Peyer's patch (tissue), 4 donors: ENCODE results near the gene CUL5. TPM values are rescaled to one million over a fixed set of nuclear protein-coding genes. Genes with fewer than 3 reads are reported as not detected.

Experiments used
- DNase-seq, 3 donors: peaks; one replicate each; pipeline ENCODE4 v3.0.0-alpha.2; 2017 to 2019
- H3K27ac ChIP-seq, 4 donors: fragments of 200-600 bp; sonication (generic); one replicate each; pipeline ENCODE4 v1.5.1; 2016 to 2019
- H3K27me3 ChIP-seq, 2 donors: fragments of 200-600 bp; sonication (generic); one replicate each; pipeline ENCODE4 v1.5.1; 2019
- H3K36me3 ChIP-seq, 3 donors: fragments of 200-600 bp; sonication (generic); one replicate each; pipeline ENCODE4 v1.5.1; 2016 to 2019
- H3K4me1 ChIP-seq, 4 donors: fragments of 200-600 bp; sonication (generic); one replicate each; pipeline ENCODE4 v1.5.1; 2016 to 2019
- H3K4me3 ChIP-seq, 4 donors: fragments of 200-600 bp; sonication (generic); 1 replicate in 3 of 4; 2 replicates in 1 of 4; pipeline ENCODE4 v1.5.1; 2016 to 2019; ENCODE audit warnings: mild to moderate bottlenecking in 1 of 4
- H3K9me3 ChIP-seq, 4 donors: fragments of 200-600 bp; sonication (generic); one replicate each; pipeline ENCODE4 v1.5.1; 2016 to 2019; ENCODE audit warnings: mild to moderate bottlenecking in 1 of 4
- CTCF ChIP-seq, 6 experiments: fragments of 450-650 bp in 4 of 6; fragments of 200-600 bp in 2 of 6; sonication (generic) in 1 of 6; IDR thresholded peaks; one replicate each; pipeline ENCODE4 v1.5.1; 2017 to 2019; ENCODE audit warnings: antibody characterized with exemption in 6 of 6, mild to moderate bottlenecking in 3 of 6, moderate library complexity in 1 of 6
- POLR2A ChIP-seq, 2 donors: fragments of 450-650 bp; IDR thresholded peaks; one replicate each; pipeline ENCODE4 v1.5.1; 2017; ENCODE audit warnings: antibody characterized with exemption in 2 of 2, mild to moderate bottlenecking in 2 of 2, moderate library complexity in 2 of 2
- small RNA-seq, 2 donors: library from RNA; depleted of rRNA; stranded (forward); fragments of <200 nt; gene quantifications; one replicate each; pipeline ENCODE3, GENCODE V24; 2016
- total RNA-seq, 4 donors: library from RNA; depleted of rRNA; stranded (reverse); fragments of >200 nt; gene quantifications; one replicate each; pipeline ENCODE4 v1.1.0, GENCODE V29; 2016

The CUL5 gene
- total RNA-seq, 4 donors from 2014 or later, result 23.1 to 43.7 (median 33.0) TPM

- H3K4me1 ChIP-seq, result no peaks in the 10 kb centered on the region
- H3K27me3 ChIP-seq, result no peaks in the 10 kb centered on the region
- H3K4me3 ChIP-seq, result no peak overlapping the region
- no peak overlapping the region for H3K27ac ChIP-seq
- DNase-seq, result no peak
- TF ChIP-seq CTCF (IDR thresholded peaks at IDR 0.05) (no peak), POLR2A (IDR thresholded peaks at IDR 0.05) (no peak)
- H3K36me3 ChIP-seq, result peaks cover 0 to 76% (median 3%) of the 10 kb centered on the region in 3 donors
- H3K9me3 ChIP-seq, result no peaks in the 10 kb centered on the region
These were observed 133.6 kb downstream of the CUL5 start for GRCh38 chr11:108142304-108142703.

- TF ChIP-seq POLR2A (IDR thresholded peaks at IDR 0.05) (no peak), CTCF (IDR thresholded peaks at IDR 0.05) (no peak)
- peaks cover 0 to 91% (median 4%) of the 10 kb centered on the region in 3 donors for H3K36me3 ChIP-seq
These were observed 135.9 kb downstream of the CUL5 start for GRCh38 chr11:108144615-108145014.

GRCh38 chr11:108147150-108147549 is 138.5 kb downstream of the CUL5 start:
- no peaks in the 10 kb centered on the region for H3K9me3 ChIP-seq
- H3K4me3 ChIP-seq, result no peak overlapping the region
- H3K4me1 ChIP-seq, result no peaks in the 10 kb centered on the region
- no peaks in the 10 kb centered on the region for H3K27me3 ChIP-seq
- no peak for DNase-seq
- no peak overlapping the region for H3K27ac ChIP-seq
- peaks cover 0 to 94% (median 4%) of the 10 kb centered on the region in 3 donors for H3K36me3 ChIP-seq
- TF ChIP-seq CTCF (IDR thresholded peaks at IDR 0.05) (no peak), POLR2A (IDR thresholded peaks at IDR 0.05) (no peak)

More at GRCh38 chr11:108144615-108145014, 135.9 kb downstream of the CUL5 start:
- H3K9me3 ChIP-seq, result no peaks in the 10 kb centered on the region
- H3K4me1 ChIP-seq, result no peaks in the 10 kb centered on the region
- H3K4me3 ChIP-seq, result no peak overlapping the region
- H3K27ac ChIP-seq, result no peak overlapping the region
- DNase-seq, result no peak
- H3K27me3 ChIP-seq, result no peaks in the 10 kb centered on the region

- DNase-seq, result no peak
- no peaks in the 10 kb centered on the region for H3K27me3 ChIP-seq
- no peaks in the 10 kb centered on the region for H3K4me1 ChIP-seq
- TF ChIP-seq POLR2A (IDR thresholded peaks at IDR 0.05) (no peak), CTCF (IDR thresholded peaks at IDR 0.05) (no peak)
- peaks cover 0 to 91% (median 4%) of the 10 kb centered on the region in 3 donors for H3K36me3 ChIP-seq
- H3K4me3 ChIP-seq, result no peak overlapping the region
- no peaks in the 10 kb centered on the region for H3K9me3 ChIP-seq
- no peak overlapping the region for H3K27ac ChIP-seq
These were observed 139.9 kb downstream of the CUL5 start for GRCh38 chr11:108148556-108148955.

GRCh38 chr11:108154591-108154990 is 145.9 kb downstream of the CUL5 start:
- H3K27ac ChIP-seq, result no peak overlapping the region
- H3K9me3 ChIP-seq, result no peaks in the 10 kb centered on the region
- no peak for TF ChIP-seq CTCF (IDR thresholded peaks at IDR 0.05)
- H3K27me3 ChIP-seq, result no peaks in the 10 kb centered on the region
- no peaks in the 10 kb centered on the region for H3K4me1 ChIP-seq
- H3K36me3 ChIP-seq, result peaks cover 0 to 71% (median 0%) of the 10 kb centered on the region in 3 donors
- H3K4me3 ChIP-seq, result no peak overlapping the region
- DNase-seq, result no peak

Small RNA genes within 50 kb of the gene (small RNA-seq; reads per million reads assigned to genes)
- 0 reads per million in 2 donors for gene RF00019

Other genes with a start within 250 kb of the CUL5 start
- gene SLC35F2, start 150.1 kb upstream of the CUL5 start, total RNA-seq, result 10 to 100 TPM in 3 of 4 donors, 1 to 10 TPM in 1; 9.1 to 28.5 (median 20.1) TPM
- gene RAB39A, start 80.5 kb upstream of the CUL5 start, total RNA-seq, result 1 to 10 TPM in 2 of 4 donors, under 1 TPM in 2; 0.67 to 2.5 (median 0.87) TPM
- gene ACAT1, start 112.7 kb downstream of the CUL5 start, total RNA-seq, result 10 to 100 TPM; 30.3 to 50.6 (median 46.7) TPM
- gene NPAT, start 213.7 kb downstream of the CUL5 start, total RNA-seq, result 10 to 100 TPM; 14.4 to 48.7 (median 14.7) TPM
- 100 to 1,000 TPM in 1 of 4 donors, 10 to 100 TPM in 3; 46.3 to 445 (median 58.5) TPM for gene ATM, start 214.2 kb downstream of the CUL5 start, total RNA-seq